Effector memory CD8-positive, alpha-beta T cell (primary cell): ENCODE measurements around the gene DDAH1.

ENCODE experiments used
- ATAC-seq: fragments of 150-1000 bp; cut with Tn5 transposase; replicated peaks from 2 replicates; pipeline ENCODE4 v1.10.0; 2021; ENCODE audit warnings: mild to moderate bottlenecking, moderate library complexity
- DNase-seq, 3 experiments: peaks; one replicate each; pipeline ENCODE4 v3.0.0; 2021
- H3K27ac Mint-ChIP-seq, 2 donors: one replicate each; pipeline ENCODE4 v1.8.0; 2022; ENCODE audit warnings: mild to moderate bottlenecking in 2 of 2, mixed read lengths in 2 of 2, moderate library complexity in 2 of 2
- H3K27me3 Mint-ChIP-seq, 2 donors: one replicate each; pipeline ENCODE4 v1.8.0; 2022; ENCODE audit warnings: mixed read lengths in 2 of 2
- H3K36me3 Mint-ChIP-seq: one replicate; pipeline ENCODE4 v1.8.0; 2022; ENCODE audit warnings: mild to moderate bottlenecking, moderate library complexity, mixed read lengths; ENCODE audit not compliant: insufficient read depth
- H3K4me1 Mint-ChIP-seq, 2 donors: one replicate each; pipeline ENCODE4 v1.8.0; 2022; ENCODE audit warnings: low read depth in 2 of 2, mixed read lengths in 2 of 2
- H3K4me3 Mint-ChIP-seq, 2 donors: one replicate each; pipeline ENCODE4 v1.8.0; 2022; ENCODE audit warnings: mild to moderate bottlenecking in 2 of 2, mixed read lengths in 2 of 2, moderate library complexity in 2 of 2
- H3K9me3 Mint-ChIP-seq, 2 donors: one replicate each; pipeline ENCODE4 v1.8.0; 2022; ENCODE audit warnings: mixed read lengths in 2 of 2

The DDAH1 gene

DNA sequence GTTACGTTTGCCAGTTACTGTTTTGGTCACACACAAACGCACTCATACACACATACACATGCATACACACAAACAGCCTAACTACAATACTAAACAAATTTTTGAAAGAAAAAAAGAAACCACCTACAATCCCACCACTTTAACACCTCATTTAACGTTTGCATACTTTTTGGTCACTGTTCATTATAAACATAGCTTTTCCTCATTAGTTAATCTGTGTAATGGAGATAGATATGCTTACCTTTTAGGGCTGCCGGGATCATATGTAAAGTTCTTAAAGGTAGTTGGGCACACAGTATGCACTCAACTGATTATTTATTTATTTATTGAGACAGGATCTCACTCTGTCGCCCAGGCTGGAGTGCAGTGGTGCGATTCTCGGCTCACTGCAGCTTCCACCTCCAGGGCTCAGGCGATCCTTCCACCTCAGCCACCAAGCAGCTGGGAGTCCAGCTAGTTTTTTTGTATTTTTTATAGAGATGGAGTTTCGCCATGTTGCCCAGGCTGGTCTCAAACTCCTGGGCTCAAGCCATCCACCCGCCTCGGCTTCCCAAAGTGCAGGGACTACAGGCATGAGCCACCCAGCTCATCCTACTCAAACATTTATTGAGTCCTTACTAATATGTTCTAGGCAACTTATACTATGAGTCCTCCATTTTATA, 187.8 kb downstream of the DDAH1 start:
- H3K27ac Mint-ChIP-seq: peak overlapping the region; percentile 92 to 94
- H3K9me3 Mint-ChIP-seq: no peaks in the 10 kb centered on the region
- H3K4me1 Mint-ChIP-seq: peaks cover 31 to 38% of the 10 kb centered on the region in 2 donors
- peak overlapping the region; percentile 83 for H3K4me3 Mint-ChIP-seq
- DNase-seq: no peak
- ATAC-seq: no peak
- H3K36me3 Mint-ChIP-seq: peaks cover 18% of the 10 kb centered on the region
- H3K27me3 Mint-ChIP-seq: peaks cover 0 to 15% of the 10 kb centered on the region in 2 donors

- H3K9me3 Mint-ChIP-seq: no peaks in the 10 kb centered on the region
- H3K4me3 Mint-ChIP-seq: peak within 1 kb of the TSS; percentile 83
- peak within 1 kb of the TSS; percentile 92 to 94 for H3K27ac Mint-ChIP-seq
- H3K27me3 Mint-ChIP-seq: peaks cover 0 to 10% of the 10 kb centered on the region in 2 donors
- peak; percentile 96 to 98 (median 98) for DNase-seq
- H3K4me1 Mint-ChIP-seq: peaks cover 31 to 42% of the 10 kb centered on the region in 2 donors
- peak; percentile 94 for ATAC-seq
- H3K36me3 Mint-ChIP-seq: peaks cover 19% of the 10 kb centered on the region
Observed at GRCh38 chr1:85276215-85276977, 188.6 kb downstream of the DDAH1 start, which contains the start of gene BCL10. Gene BCL10, minus strand, starts transcription at chr1:85276632. Its CDS starts 280 bp downstream, at chr1:85276352.

- Mint-ChIP-seq H3K4me3 (peak overlapping the region; percentile 83), H3K4me1 (peaks cover 35 to 46% of the 10 kb centered on the region in 2 donors), H3K36me3 (peaks cover 24% of the 10 kb centered on the region), H3K27me3 (peaks cover 0 to 3% of the 10 kb centered on the region in 2 donors), H3K27ac (peak overlapping the region; percentile 92 to 94), H3K9me3 (no peaks in the 10 kb centered on the region)
- DNase-seq: peak in 1 of 3 experiments; percentile 15
- ATAC-seq: no peak
Observed at GRCh38 chr1:85275701-85276214, 189.2 kb downstream of the DDAH1 start.

DNA sequence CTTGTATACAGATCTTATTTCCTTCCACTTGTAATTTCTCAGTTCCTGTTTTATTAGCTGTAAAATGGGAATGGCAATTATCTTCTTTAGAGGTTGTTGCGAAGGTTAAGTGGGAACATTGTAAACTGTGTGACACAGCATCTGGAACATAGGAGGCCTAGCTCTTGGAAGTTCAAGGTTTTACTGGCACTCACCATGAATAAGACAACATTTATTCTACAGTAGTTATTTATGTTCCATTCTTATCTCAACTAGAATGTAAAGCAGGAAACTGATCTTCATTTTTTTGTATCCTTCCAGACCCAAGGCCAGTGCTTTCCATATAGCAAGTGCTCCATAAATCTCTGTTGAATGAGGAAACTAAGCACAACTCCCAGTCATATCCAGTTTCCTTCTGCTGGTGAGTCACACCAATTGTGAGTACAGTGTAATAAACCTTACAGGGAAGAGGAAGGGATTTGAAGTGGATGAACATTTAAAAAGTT, 189.9 kb downstream of the DDAH1 start:
- Mint-ChIP-seq H3K9me3 (no peaks in the 10 kb centered on the region), H3K27ac (peak overlapping the region in 1 of 2 donors; percentile 94), H3K36me3 (peaks cover 31% of the 10 kb centered on the region), H3K4me1 (peaks cover 35 to 46% of the 10 kb centered on the region in 2 donors), H3K4me3 (peak overlapping the region; percentile 83), H3K27me3 (no peaks in the 10 kb centered on the region)
- DNase-seq (no peak), ATAC-seq (no peak)

DNA sequence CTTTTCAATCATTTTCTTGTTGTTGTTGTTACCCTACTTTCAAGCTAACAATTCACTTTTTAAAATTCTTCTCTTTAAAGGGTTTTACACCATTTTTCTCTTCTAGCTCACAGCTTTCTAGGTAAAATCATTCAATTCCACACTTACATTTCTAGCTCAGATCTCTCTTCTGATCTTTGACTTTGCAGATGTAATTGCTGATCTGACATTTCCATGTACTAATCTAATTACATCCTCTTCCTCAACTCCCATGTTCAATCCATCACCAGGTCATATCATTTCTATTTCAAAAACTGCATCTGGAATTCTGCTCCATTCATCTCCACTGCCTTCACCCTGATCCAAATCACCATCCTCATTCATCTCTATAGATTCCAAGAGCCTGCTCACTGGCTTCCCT, 191.6 kb downstream of the DDAH1 start:
- DNase-seq (no peak), ATAC-seq (no peak)
- Mint-ChIP-seq H3K9me3 (no peaks in the 10 kb centered on the region), H3K27me3 (no peaks in the 10 kb centered on the region), H3K27ac (peak overlapping the region; percentile 9 to 59), H3K36me3 (peaks cover 44% of the 10 kb centered on the region), H3K4me3 (no peak overlapping the region), H3K4me1 (peaks cover 35 to 48% of the 10 kb centered on the region in 2 donors)

- Mint-ChIP-seq H3K9me3 (no peaks in the 10 kb centered on the region), H3K27me3 (no peaks in the 10 kb centered on the region), H3K27ac (peak overlapping the region in 1 of 2 donors; percentile 50), H3K36me3 (peaks cover 71% of the 10 kb centered on the region), H3K4me3 (no peak overlapping the region), H3K4me1 (peaks cover 21 to 29% of the 10 kb centered on the region in 2 donors)
- no peak for ATAC-seq
- no peak for DNase-seq
Observed at GRCh38 chr1:85268801-85269585, 196.0 kb downstream of the DDAH1 start.
